ENCODE data around the gene NCAPD2. TPM values are rescaled to one million over a fixed set of nuclear protein-coding genes. Genes with fewer than 3 reads are reported as not detected.

Gene NCAPD2
- total RNA-seq, 3 donors from 2014 or later (not counting 1 experiment from before 2014, with no cell fraction given), result 38.8 to 53.1 (median 44.1) TPM

DNA sequence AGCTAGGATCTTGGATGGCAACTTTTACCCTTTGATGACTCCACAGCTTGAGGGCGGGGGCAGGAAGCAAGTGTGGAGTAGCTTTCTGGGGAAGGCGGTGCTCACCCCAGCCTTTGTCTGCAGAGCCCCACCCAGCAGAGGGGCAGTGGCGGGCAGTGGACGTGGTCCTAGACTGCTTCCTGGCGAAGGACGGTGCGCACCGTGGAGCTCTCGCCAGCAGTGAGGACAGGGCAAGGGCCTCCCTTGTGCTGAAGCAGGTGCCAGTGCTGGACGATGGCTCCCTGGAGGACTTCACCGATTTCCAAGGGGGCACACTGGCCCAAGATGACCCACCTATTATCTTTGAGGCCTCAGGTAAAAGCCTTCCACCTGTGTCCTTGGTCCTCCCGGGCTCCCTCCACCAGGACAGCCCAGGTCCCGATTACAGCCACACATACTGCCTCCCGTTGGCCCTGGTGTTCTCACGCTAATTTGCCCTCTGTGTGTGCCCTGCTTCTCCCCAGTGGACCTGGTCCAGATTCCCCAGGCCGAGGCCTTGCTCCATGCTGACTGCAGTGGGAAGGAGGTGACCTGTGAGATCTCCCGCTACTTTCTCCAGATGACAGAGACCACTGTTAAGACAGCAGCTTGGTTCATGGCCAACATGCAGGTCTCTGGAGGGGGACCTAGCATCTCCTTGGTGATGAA, 40.8 kb upstream of the NCAPD2 start:
- Histone ChIP-seq H3K36me3 (ENCODE audit: control insufficient read depth, insufficient read depth, low read length) (peaks cover 36% of the 10 kb centered on the region), H3K4me3 (ENCODE audit: low read length) (peak overlapping the region; percentile 89), H3K27ac (ENCODE audit: low read length) (peak overlapping the region; percentile 98), H3K9me3 (ENCODE audit: control insufficient read depth, insufficient read depth, low read length) (no peaks in the 10 kb centered on the region), H3K27me3 (ENCODE audit: control insufficient read depth, insufficient read depth, low read length) (no peaks in the 10 kb centered on the region), H3K4me1 (ENCODE audit: control insufficient read depth, insufficient read depth, low read length) (peaks cover 43% of the 10 kb centered on the region)
- no peaks in the 10 kb centered on the region for H3K36me3 Mint-ChIP-seq
- TF ChIP-seq, protein P1, sequence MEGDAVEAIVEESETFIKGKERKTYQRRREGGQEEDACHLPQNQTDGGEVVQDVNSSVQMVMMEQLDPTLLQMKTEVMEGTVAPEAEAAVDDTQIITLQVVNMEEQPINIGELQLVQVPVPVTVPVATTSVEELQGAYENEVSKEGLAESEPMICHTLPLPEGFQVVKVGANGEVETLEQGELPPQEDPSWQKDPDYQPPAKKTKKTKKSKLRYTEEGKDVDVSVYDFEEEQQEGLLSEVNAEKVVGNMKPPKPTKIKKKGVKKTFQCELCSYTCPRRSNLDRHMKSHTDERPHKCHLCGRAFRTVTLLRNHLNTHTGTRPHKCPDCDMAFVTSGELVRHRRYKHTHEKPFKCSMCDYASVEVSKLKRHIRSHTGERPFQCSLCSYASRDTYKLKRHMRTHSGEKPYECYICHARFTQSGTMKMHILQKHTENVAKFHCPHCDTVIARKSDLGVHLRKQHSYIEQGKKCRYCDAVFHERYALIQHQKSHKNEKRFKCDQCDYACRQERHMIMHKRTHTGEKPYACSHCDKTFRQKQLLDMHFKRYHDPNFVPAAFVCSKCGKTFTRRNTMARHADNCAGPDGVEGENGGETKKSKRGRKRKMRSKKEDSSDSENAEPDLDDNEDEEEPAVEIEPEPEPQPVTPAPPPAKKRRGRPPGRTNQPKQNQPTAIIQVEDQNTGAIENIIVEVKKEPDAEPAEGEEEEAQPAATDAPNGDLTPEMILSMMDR (IDR thresholded peaks at IDR 0.05), result no peak
- H3K4me1 Mint-ChIP-seq, result peaks cover 33 to 46% of the 10 kb centered on the region in 2 donors
- no peaks in the 10 kb centered on the region for H3K27me3 Mint-ChIP-seq (ENCODE audit: low read depth in 2 of 2)
- peak overlapping the region; percentile 100 for H3K27ac Mint-ChIP-seq
- DNase-seq (peak in 1 of 2 donors; percentile 55), ATAC-seq (no peak)
- WGBS (ENCODE audit: insufficient coverage), result 41% methylated on average over 17 of the region's 17 CpGs
- H3K4me3 Mint-ChIP-seq, result peak overlapping the region; percentile 100
- no peaks in the 10 kb centered on the region for H3K9me3 Mint-ChIP-seq
- intact Hi-C loops (cut with micrococcal nuclease), result loop anchor here (1.0 to 5.0 kb wide), 3 partner anchors 9 to 39 kb away; partner anchors contain the start of genes MRPL51, NCAPD2 and VAMP1

DNA sequence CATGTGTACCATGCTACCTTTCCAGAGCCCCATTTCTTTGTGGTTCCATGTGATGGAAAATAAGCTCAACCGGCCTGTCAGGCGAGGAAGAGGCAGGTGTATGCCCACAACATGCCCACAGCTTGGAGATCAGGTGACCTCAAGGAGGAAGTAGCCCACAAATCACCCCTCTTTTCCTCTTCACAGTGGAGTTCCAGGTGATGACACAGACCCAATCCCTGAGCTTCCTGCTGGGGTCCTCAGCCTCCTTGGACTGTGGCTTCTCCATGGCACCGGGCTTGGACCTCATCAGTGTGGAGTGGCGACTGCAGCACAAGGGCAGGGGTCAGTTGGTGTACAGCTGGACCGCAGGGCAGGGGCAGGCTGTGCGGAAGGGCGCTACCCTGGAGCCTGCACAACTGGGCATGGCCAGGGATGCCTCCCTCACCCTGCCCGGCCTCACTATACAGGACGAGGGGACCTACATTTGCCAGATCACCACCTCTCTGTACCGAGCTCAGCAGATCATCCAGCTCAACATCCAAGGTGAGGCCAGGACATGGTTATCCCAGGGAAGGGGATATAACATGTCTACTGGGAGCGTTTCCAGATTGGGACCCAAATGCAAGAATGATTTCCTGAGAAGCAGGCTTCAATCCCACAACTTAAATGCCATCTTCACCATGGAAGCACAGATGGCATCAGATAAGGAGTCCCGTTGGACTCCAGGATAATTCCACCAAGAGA, 36.5 kb upstream of the NCAPD2 start:
- Mint-ChIP-seq H3K4me3 (no peak overlapping the region), H3K27ac (peak overlapping the region; percentile 31 to 68), H3K4me1 (peaks cover 32 to 58% of the 10 kb centered on the region in 2 donors), H3K9me3 (no peaks in the 10 kb centered on the region), H3K36me3 (peaks cover 12% of the 10 kb centered on the region), H3K27me3 (ENCODE audit: low read depth in 2 of 2) (no peaks in the 10 kb centered on the region)
- intact Hi-C loops (cut with micrococcal nuclease), result no loop called here
- no peak for ATAC-seq
- H3K4me3 ChIP-seq (ENCODE audit: low read length), result no peak overlapping the region
- TF ChIP-seq, protein P1 (IDR thresholded peaks at IDR 0.05), result no peak
- H3K36me3 ChIP-seq (ENCODE audit: control insufficient read depth, insufficient read depth, low read length), result peaks cover 61% of the 10 kb centered on the region
- no peaks in the 10 kb centered on the region for H3K9me3 ChIP-seq (ENCODE audit: control insufficient read depth, insufficient read depth, low read length)
- no peaks in the 10 kb centered on the region for H3K27me3 ChIP-seq (ENCODE audit: control insufficient read depth, insufficient read depth, low read length)
- peak in 1 of 2 donors; percentile 13 for DNase-seq
- peaks cover 48% of the 10 kb centered on the region for H3K4me1 ChIP-seq (ENCODE audit: control insufficient read depth, insufficient read depth, low read length)
- WGBS (ENCODE audit: insufficient coverage), result 81% methylated on average over 12 of the region's 12 CpGs
- no peak overlapping the region for H3K27ac ChIP-seq (ENCODE audit: low read length)

DNA sequence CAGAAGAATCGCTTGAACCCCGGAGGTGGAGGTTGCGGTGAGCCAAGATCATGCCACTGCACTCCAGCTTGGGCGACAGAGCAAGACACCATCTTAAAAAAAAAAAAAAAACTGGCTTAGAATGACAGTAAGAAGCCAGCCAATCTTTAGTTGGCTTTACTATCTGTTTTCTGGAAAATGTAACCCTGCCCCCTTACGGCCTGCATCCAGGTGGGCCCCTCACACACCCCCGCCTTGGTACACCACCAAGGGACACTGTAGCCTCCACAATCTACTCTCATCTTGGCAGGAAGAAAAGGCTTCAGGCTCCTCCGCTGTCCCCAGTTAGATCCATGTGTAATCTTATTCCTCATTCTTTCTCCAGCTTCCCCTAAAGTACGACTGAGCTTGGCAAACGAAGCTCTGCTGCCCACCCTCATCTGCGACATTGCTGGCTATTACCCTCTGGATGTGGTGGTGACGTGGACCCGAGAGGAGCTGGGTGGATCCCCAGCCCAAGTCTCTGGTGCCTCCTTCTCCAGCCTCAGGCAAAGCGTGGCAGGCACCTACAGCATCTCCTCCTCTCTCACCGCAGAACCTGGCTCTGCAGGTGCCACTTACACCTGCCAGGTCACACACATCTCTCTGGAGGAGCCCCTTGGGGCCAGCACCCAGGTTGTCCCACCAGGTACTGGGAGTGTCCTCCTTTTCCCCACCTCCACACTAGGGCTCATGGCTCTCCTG, 35.5 kb upstream of the NCAPD2 start:
- H3K36me3 Mint-ChIP-seq, result peaks cover 12% of the 10 kb centered on the region
- ATAC-seq, result no peak
- H3K9me3 ChIP-seq (ENCODE audit: control insufficient read depth, insufficient read depth, low read length), result no peaks in the 10 kb centered on the region
- TF ChIP-seq, protein P1 (IDR thresholded peaks at IDR 0.05), result no peak
- DNase-seq, result no peak
- no peaks in the 10 kb centered on the region for H3K27me3 Mint-ChIP-seq (ENCODE audit: low read depth in 2 of 2)
- no peaks in the 10 kb centered on the region for H3K27me3 ChIP-seq (ENCODE audit: control insufficient read depth, insufficient read depth, low read length)
- H3K27ac ChIP-seq (ENCODE audit: low read length), result no peak overlapping the region
- H3K4me1 Mint-ChIP-seq, result peaks cover 31 to 58% of the 10 kb centered on the region in 2 donors
- H3K4me1 ChIP-seq (ENCODE audit: control insufficient read depth, insufficient read depth, low read length), result peaks cover 48% of the 10 kb centered on the region
- H3K9me3 Mint-ChIP-seq, result no peaks in the 10 kb centered on the region
- H3K36me3 ChIP-seq (ENCODE audit: control insufficient read depth, insufficient read depth, low read length), result peaks cover 65% of the 10 kb centered on the region
- H3K4me3 ChIP-seq (ENCODE audit: low read length), result no peak overlapping the region
- intact Hi-C loops (cut with micrococcal nuclease), result no loop called here
- WGBS (ENCODE audit: insufficient coverage), result 95% methylated on average over 14 of the region's 14 CpGs
- no peak overlapping the region for H3K4me3 Mint-ChIP-seq
- peak overlapping the region; percentile 70 to 95 for H3K27ac Mint-ChIP-seq
